SK-N-SH treated with all-trans-retinoic acid at 6 μM for 48 hours (cell line): Measurements from ENCODE around the gene CBLN1.

Experiments used
- ATAC-seq: fragments of 200-7000 bp; cut with Tn5 transposase; 3 replicates; pipeline ENCODE4 v1.9.1; 2020; ENCODE audit warnings: mild to moderate bottlenecking, moderate library complexity
- ARNTL ChIP-seq: fragments of 450-650 bp; formaldehyde crosslinking; IDR thresholded peaks from 2 replicates; pipeline ENCODE4 v1.5.0; 2020; ENCODE audit warnings: low read depth, mild to moderate bottlenecking, moderate library complexity, borderline replicate concordance
- BACH2 ChIP-seq: fragments of 250-450 bp; sonication (Bioruptor Pico); IDR thresholded peaks from 2 replicates; pipeline ENCODE4 v1.9.0; 2021; ENCODE audit warnings: mild to moderate bottlenecking, borderline replicate concordance
- CREB5 ChIP-seq: fragments of 250-450 bp; sonication (Bioruptor Pico); IDR thresholded peaks from 2 replicates; pipeline ENCODE4 v1.5.1; 2020; ENCODE audit warnings: low read depth, mild to moderate bottlenecking, moderate library complexity
- CSDC2 ChIP-seq: fragments of 250-450 bp; sonication (Bioruptor Pico); IDR thresholded peaks from 2 replicates; pipeline ENCODE4 v1.5.0; 2020; ENCODE audit warnings: mild to moderate bottlenecking, moderate library complexity
- CSRNP3 ChIP-seq: fragments of 250-450 bp; sonication (Bioruptor Pico); IDR thresholded peaks from 2 replicates; pipeline ENCODE4 v1.5.1; 2021; ENCODE audit warnings: mild to moderate bottlenecking, moderate library complexity
- ESRRG ChIP-seq: fragments of 250-450 bp; sonication (Bioruptor Pico); IDR thresholded peaks from 2 replicates; pipeline ENCODE4 v1.6.1; 2021; ENCODE audit warnings: mild to moderate bottlenecking
- GLIS3 ChIP-seq: fragments of 250-450 bp; sonication (Bioruptor Pico); IDR thresholded peaks from 2 replicates; pipeline ENCODE4 v1.5.0; 2020; ENCODE audit warnings: mild to moderate bottlenecking, moderate library complexity
- OSR1 ChIP-seq: fragments of 250-450 bp; sonication (Bioruptor Pico); IDR thresholded peaks from 2 replicates; pipeline ENCODE4 v1.8.0; 2022; ENCODE audit warnings: moderate library complexity, mild to moderate bottlenecking, inconsistent platforms
- PATZ1 ChIP-seq: fragments of 250-450 bp; sonication (Bioruptor Pico); IDR thresholded peaks from 2 replicates; pipeline ENCODE4 v1.8.0; 2020; ENCODE audit warnings: mild to moderate bottlenecking, moderate library complexity, borderline replicate concordance
- POU6F1 ChIP-seq: fragments of 250-450 bp; sonication (Bioruptor Pico); IDR thresholded peaks from 2 replicates; pipeline ENCODE4 v1.8.0; 2021; ENCODE audit warnings: low read depth, mild to moderate bottlenecking, moderate library complexity, borderline replicate concordance
- PPARA ChIP-seq: fragments of 250-450 bp; sonication (Bioruptor Pico); IDR thresholded peaks from 2 replicates; pipeline ENCODE4 v1.5.0; 2020; ENCODE audit warnings: mild to moderate bottlenecking, borderline replicate concordance
- TOX ChIP-seq: fragments of 250-450 bp; sonication (Bioruptor Pico); IDR thresholded peaks from 2 replicates; pipeline ENCODE4 v1.8.0; 2021; ENCODE audit warnings: mild to moderate bottlenecking, moderate library complexity, borderline replicate concordance
- TSHZ2 ChIP-seq: fragments of 250-450 bp; sonication (Bioruptor Pico); IDR thresholded peaks from 2 replicates; pipeline ENCODE4 v1.5.0; 2020; ENCODE audit warnings: mild to moderate bottlenecking, moderate library complexity
- ZC3H10 ChIP-seq: fragments of 250-450 bp; sonication (Bioruptor Pico); IDR thresholded peaks from 2 replicates; pipeline ENCODE4 v1.5.1; 2021; ENCODE audit warnings: mild to moderate bottlenecking, moderate library complexity
- ZFP30 ChIP-seq: fragments of 450-650 bp; formaldehyde crosslinking; IDR thresholded peaks from 2 replicates; pipeline ENCODE4 v1.5.0; 2022; ENCODE audit warnings: mild to moderate bottlenecking, moderate library complexity
- ZNF565 ChIP-seq: fragments of 450-650 bp; formaldehyde crosslinking; conservative IDR thresholded peaks from 2 replicates; pipeline ENCODE4 v1.5.0; 2020; ENCODE audit warnings: low read depth, mild to moderate bottlenecking, moderate library complexity
- ZNF70 ChIP-seq: fragments of 450-650 bp; formaldehyde crosslinking; IDR thresholded peaks from 2 replicates; pipeline ENCODE4 v1.5.0; 2020; ENCODE audit warnings: mild to moderate bottlenecking, moderate library complexity
- ZNF8 ChIP-seq: fragments of 450-650 bp; formaldehyde crosslinking; IDR thresholded peaks from 2 replicates; pipeline ENCODE4 v1.5.0; 2020; ENCODE audit warnings: mild to moderate bottlenecking, moderate library complexity

Gene CBLN1

GRCh38 chr16:49328325-49328724 is 46.7 kb upstream of the CBLN1 start:
- no peak for ATAC-seq
- TF ChIP-seq TOX (CRISPR knock-in tag) = no peak
- no peak for TF ChIP-seq ZC3H10 (CRISPR knock-in tag)
- no peak for TF ChIP-seq CREB5
- no peak for TF ChIP-seq ZFP30 (CRISPR knock-in tag)
- no peak for TF ChIP-seq CSRNP3
- TF ChIP-seq PPARA (CRISPR knock-in tag) = no peak
- no peak for TF ChIP-seq ZNF565 (CRISPR knock-in tag)
- no peak for TF ChIP-seq ESRRG (CRISPR knock-in tag)

- ATAC-seq = no peak
These were observed 45.8 kb upstream of the CBLN1 start for GRCh38 chr16:49327466-49327865.

GRCh38 chr16:49324703-49325102 is 43.1 kb upstream of the CBLN1 start:
- ATAC-seq = no peak
- TF ChIP-seq ZNF8 (CRISPR knock-in tag) = no peak
- TF ChIP-seq CREB5 = no peak
- no peak for TF ChIP-seq CSDC2 (CRISPR knock-in tag)
- no peak for TF ChIP-seq ZNF70
- TF ChIP-seq ARNTL (CRISPR knock-in tag) = no peak
- no peak for TF ChIP-seq PPARA (CRISPR knock-in tag)
- TF ChIP-seq PATZ1 (CRISPR knock-in tag) = no peak

More at GRCh38 chr16:49327466-49327865, 45.8 kb upstream of the CBLN1 start:
- TF ChIP-seq ZC3H10 (CRISPR knock-in tag) (no peak), BACH2 (CRISPR knock-in tag) (no peak), ZNF70 (no peak), POU6F1 (CRISPR knock-in tag) (no peak), TSHZ2 (CRISPR knock-in tag) (no peak), CREB5 (no peak), GLIS3 (CRISPR knock-in tag) (no peak), OSR1 (no peak)
